IMR-90 (cell line): Measurements from ENCODE around the gene ARHGAP31. TPM values are rescaled to one million over a fixed set of nuclear protein-coding genes. Genes with fewer than 3 reads are reported as not detected.

Source experiments
- ATAC-seq: fragments of 200-7000 bp; cut with Tn5 transposase; 2 replicates; pipeline ENCODE4 v1.9.1; 2020; ENCODE audit warnings: low read depth, mild to moderate bottlenecking, moderate library complexity
- BruUV-seq: library from RNA; stranded (reverse); fragments of 400-500 nt; replicated peaks from 2 replicates; lab custom pipeline; 2021; lab: Mats Ljungman, UMichigan
- CTCF ChIA-PET: fragments of 300-600 bp; formaldehyde crosslinking; extraction: SDS; loops from one replicate; lab custom pipeline; 2021; ENCODE audit warnings: antibody characterized with exemption; lab: Yijun Ruan, JAX
- POLR2A ChIA-PET: fragments of 300-600 bp; sonication (Branson Sonifier 250); formaldehyde crosslinking; loops from one replicate; lab custom pipeline; 2022; ENCODE audit warnings: antibody characterized with exemption; ENCODE audit not compliant: unreplicated experiment; lab: Charles Lee
- DNase-seq: peaks from one replicate; pipeline ENCODE4 v3.0.0; 2013
- H2AFZ ChIP-seq: replicated peaks from 2 replicates; pipeline ENCODE3; 2013; ENCODE audit warnings: low read length, mild to moderate bottlenecking; ENCODE audit not compliant: poor library complexity
- H2AK5ac ChIP-seq: 2 replicates; pipeline ENCODE4 v1.6.1; 2013; ENCODE audit warnings: low read depth, low read length, inconsistent platforms
- H2AK9ac ChIP-seq: replicated peaks from 2 replicates; pipeline ENCODE3; 2013; ENCODE audit warnings: mild to moderate bottlenecking, low read depth, low read length, moderate library complexity; ENCODE audit not compliant: poor library complexity
- H2BK120ac ChIP-seq: 2 replicates; pipeline ENCODE4 v1.6.1; 2013; ENCODE audit warnings: low read depth, low read length, inconsistent platforms
- H2BK15ac ChIP-seq: 3 replicates; pipeline ENCODE4 v1.6.1; 2013; ENCODE audit warnings: low read depth, low read length, inconsistent platforms
- H2BK20ac ChIP-seq: 2 replicates; pipeline ENCODE4 v1.6.1; 2013; ENCODE audit warnings: low read depth, mild to moderate bottlenecking, inconsistent platforms, low read length, moderate library complexity
- H2BK5ac ChIP-seq: 2 replicates; pipeline ENCODE4 v1.6.1; 2013; ENCODE audit warnings: mild to moderate bottlenecking, low read depth, low read length, inconsistent platforms; ENCODE audit not compliant: poor library complexity, severe bottlenecking
- H3K14ac ChIP-seq: replicated peaks from 2 replicates; pipeline ENCODE4 v1.6.1; 2013; ENCODE audit warnings: low read depth, low read length, inconsistent platforms
- H3K18ac ChIP-seq: 2 replicates; pipeline ENCODE4 v1.6.1; 2013; ENCODE audit warnings: low read depth, low read length, control low read depth
- H3K23ac ChIP-seq: 2 replicates; pipeline ENCODE4 v1.6.1; 2013; ENCODE audit warnings: low read depth, low read length, inconsistent platforms
- H3K27ac ChIP-seq: 2 replicates; pipeline ENCODE4 v1.5.1; 2013; ENCODE audit warnings: mild to moderate bottlenecking, control low read depth, low read length; ENCODE audit not compliant: insufficient read depth
- H3K27me3 ChIP-seq: 2 replicates; pipeline ENCODE4 v1.6.1; 2013; ENCODE audit warnings: low read length; ENCODE audit not compliant: control insufficient read depth, insufficient read depth
- H3K36me3 ChIP-seq: 2 replicates; pipeline ENCODE4 v1.6.1; 2013; ENCODE audit warnings: low read length, mixed read lengths; ENCODE audit not compliant: control insufficient read depth, insufficient read depth
- H3K4ac ChIP-seq: 2 replicates; pipeline ENCODE4 v1.6.1; 2013; ENCODE audit warnings: low read depth, low read length, inconsistent platforms
- H3K4me1 ChIP-seq: 2 replicates; pipeline ENCODE4 v1.6.1; 2013; ENCODE audit warnings: low read length, mixed read lengths; ENCODE audit not compliant: control insufficient read depth, insufficient read depth
- H3K4me2 ChIP-seq: 2 replicates; pipeline ENCODE4 v1.6.1; 2013; ENCODE audit warnings: low read depth, mild to moderate bottlenecking, control low read depth, low read length, moderate library complexity
- H3K4me3 ChIP-seq: 2 replicates; pipeline ENCODE4 v1.5.1; 2013; ENCODE audit warnings: low read depth, mild to moderate bottlenecking, control low read depth, low read length, moderate library complexity; ENCODE audit not compliant: insufficient read depth
- H3K56ac ChIP-seq: 2 replicates; pipeline ENCODE4 v1.6.1; 2013; ENCODE audit warnings: low read length, inconsistent platforms; ENCODE audit not compliant: insufficient read depth; ENCODE audit errors: extremely low read depth
- H3K79me1 ChIP-seq, 2 experiments: 2 replicates each; pipeline ENCODE4 v1.6.1; 2013; ENCODE audit warnings: low read length in 2 of 2, inconsistent platforms in 1 of 2, low read depth in 1 of 2
- H3K9ac ChIP-seq: 2 replicates; pipeline ENCODE4 v1.6.1; 2013; ENCODE audit warnings: low read depth, low read length, control low read depth
- H3K9me1 ChIP-seq: 2 replicates; pipeline ENCODE4 v1.6.1; 2013; ENCODE audit warnings: low read length, inconsistent platforms; ENCODE audit not compliant: insufficient read depth
- H3K9me3 ChIP-seq: 2 replicates; pipeline ENCODE4 v1.6.1; 2013; ENCODE audit warnings: low read length; ENCODE audit not compliant: control insufficient read depth, insufficient read depth
- H4K20me1 ChIP-seq: 2 replicates; pipeline ENCODE4 v1.6.1; 2013; ENCODE audit warnings: low read length, inconsistent platforms; ENCODE audit not compliant: insufficient read depth
- H4K5ac ChIP-seq: 2 replicates; pipeline ENCODE4 v1.6.1; 2013; ENCODE audit warnings: mild to moderate bottlenecking, low read depth, low read length, control low read depth
- H4K8ac ChIP-seq, 2 experiments: 2 replicates each; pipeline ENCODE4 v1.6.1; 2013; ENCODE audit warnings: low read depth in 2 of 2, low read length in 2 of 2, control low read depth in 1 of 2, inconsistent platforms in 1 of 2
- H4K91ac ChIP-seq: 2 replicates; pipeline ENCODE4 v1.6.1; 2013; ENCODE audit warnings: low read depth, low read length, inconsistent platforms; ENCODE audit not compliant: insufficient read depth
- FOS ChIP-seq: fragments of 150-350 bp; IDR thresholded peaks from 2 replicates; pipeline ENCODE4 v1.6.1; 2016; ENCODE audit warnings: low read depth, low read length
- MAFK ChIP-seq: IDR thresholded peaks from 2 replicates; pipeline ENCODE4 v1.6.1; 2012; ENCODE audit warnings: low read depth, low read length, improper control_type of control experiment
- NFE2L2 ChIP-seq: fragments of 150-350 bp; IDR thresholded peaks from 2 replicates; pipeline ENCODE4 v1.6.1; 2016; ENCODE audit warnings: low read depth, mild to moderate bottlenecking, low read length
- POLR2A ChIP-seq: IDR thresholded peaks from 2 replicates; pipeline ENCODE4 v1.6.1; 2012; ENCODE audit warnings: mild to moderate bottlenecking, low read depth, low read length
- RCOR1 ChIP-seq: IDR thresholded peaks from 2 replicates; pipeline ENCODE4 v1.6.1; 2012; ENCODE audit warnings: mild to moderate bottlenecking, low read length, improper control_type of control experiment; ENCODE audit not compliant: insufficient replicate concordance
- RFX5 ChIP-seq: IDR thresholded peaks from 2 replicates; pipeline ENCODE4 v1.8.0; 2012; ENCODE audit warnings: low read depth, mild to moderate bottlenecking, low read length, moderate library complexity
- SMC3 ChIP-seq: fragments of 150-350 bp; IDR thresholded peaks from 2 replicates; pipeline ENCODE4 v1.6.1; 2016; ENCODE audit warnings: low read depth, mild to moderate bottlenecking, antibody characterized with exemption, low read length, moderate library complexity
- WGBS, 2 experiments: methylation state at CpG; one replicate each; pipeline versions ENCODE4 v1.1.5 to v1.1.7; 2013; ENCODE audit warnings: missing lambda C conversion rate in 2 of 2; ENCODE audit not compliant: insufficient read length in 1 of 2; ENCODE audit errors: extremely low coverage in 2 of 2; 5-methylcytosine and 5-hydroxymethylcytosine counted together
- dilution Hi-C: fragments of 300-500 bp; cut with HindIII; formaldehyde crosslinking; loops from one replicate; pipeline ENCODE4 v1.14.3; 2018; ENCODE audit warnings: low sequenced_read_pairs; ENCODE audit not compliant: unreplicated experiment
- in situ Hi-C: fragments of 300-500 bp; cut with MboI; formaldehyde crosslinking; loops from 3 replicates; pipeline ENCODE4 v1.14.3; 2019; ENCODE audit warnings: low sequenced_read_pairs, inconsistent platforms, mixed read lengths
- intact Hi-C: fragments of 100-400 bp; cut with micrococcal nuclease; formaldehyde crosslinking; loops from 2 replicates; pipeline ENCODE4 v1.10.0; 2022
- polyA plus RNA-seq, 3 experiments: library from polyadenylated mRNA; depleted of rRNA; stranded (reverse); fragments of >200 nt; gene quantifications; 2 replicates each; pipeline ENCODE4 v1.2.3, GENCODE V29; 2012; ENCODE audit warnings: low replicate concordance in 1 of 3
- total RNA-seq: library from RNA; depleted of rRNA; stranded (reverse); fragments of >200 nt; gene quantifications from 2 replicates; pipeline ENCODE4 v1.2.3, GENCODE V29; 2012

ARHGAP31 gene
- total and polyA plus RNA-seq, 2 of the 4 experiments (the other 2 are of a cell fraction), result 6.6 to 7.7 TPM

DNA sequence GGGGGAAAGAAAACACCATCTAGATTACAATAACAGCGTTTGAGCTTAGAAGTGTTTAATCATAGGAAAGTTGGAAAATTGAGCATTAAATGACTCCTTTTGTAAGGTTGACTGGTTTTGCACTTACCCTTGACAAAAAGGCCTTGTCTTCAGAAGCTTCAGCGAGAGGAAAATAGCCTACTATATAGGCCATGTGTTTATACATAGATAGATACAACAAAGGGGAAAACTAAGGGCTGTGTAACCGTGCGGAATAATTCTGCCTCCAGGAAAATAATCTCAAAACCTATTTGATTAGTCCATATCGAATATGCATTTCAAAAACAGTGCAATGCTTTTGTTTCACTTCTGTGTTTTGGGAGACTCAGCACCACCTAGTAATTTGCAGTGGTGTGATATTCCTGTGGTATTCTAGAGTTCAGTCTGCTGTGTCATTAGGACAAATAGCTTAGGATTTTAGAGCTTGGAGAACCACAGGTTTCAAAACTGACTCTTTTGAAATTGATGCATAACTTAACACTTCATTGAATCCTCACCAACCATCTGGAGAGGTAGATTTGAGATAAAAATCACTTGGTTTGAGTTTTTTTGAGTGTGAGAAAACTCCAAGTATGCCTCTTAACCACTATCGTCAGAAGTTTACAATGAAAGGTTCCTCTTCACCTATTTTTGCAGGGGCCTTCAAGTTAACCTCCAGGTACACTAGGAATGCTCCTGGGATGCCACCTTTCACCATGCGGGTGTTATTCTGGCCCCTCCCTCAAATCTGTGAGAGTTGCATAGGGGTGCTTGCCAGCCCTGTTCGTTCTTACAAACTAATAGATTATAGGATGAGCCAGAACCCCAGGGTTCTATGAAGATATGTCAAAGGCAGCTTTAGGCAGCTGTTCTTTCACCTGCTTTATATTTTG, 1.9 kb downstream of the ARHGAP31 start:
- H4K20me1 ChIP-seq, result no peaks in the 10 kb centered on the region
- H2BK120ac ChIP-seq, result no peak overlapping the region
- no CpG with 5 or more reads among the region's 8 CpGs for WGBS, 2 experiments
- H3K4me1 ChIP-seq, result peaks cover 6% of the 10 kb centered on the region
- H2BK5ac ChIP-seq, result peak overlapping the region; percentile 7
- H3K9ac ChIP-seq, result peak overlapping the region; percentile 45; the same call in 1 of the 2 replicates
- H3K9me3 ChIP-seq, result no peaks in the 10 kb centered on the region
- TF ChIP-seq MAFK (no peak), POLR2A (no peak), SMC3 (no peak), NFE2L2 (no peak), RCOR1 (no peak), FOS (no peak), RFX5 (no peak)
- H3K79me1 ChIP-seq, result peaks cover 14 to 54% of the 10 kb centered on the region in 2 experiments
- peak overlapping the region; percentile 94 for H3K4me3 ChIP-seq
- CTCF ChIA-PET, result interaction anchor here (1.0 kb wide), 2 partner anchors 23 to 57 kb away, joined by 3 read pairs; no protein-coding TSS in a partner anchor
- H4K8ac ChIP-seq, result peak overlapping the region in 1 of 2 experiments; percentile 24; a peak in 2 of 4 replicates
- H2BK20ac ChIP-seq, result no peak overlapping the region
- POLR2A ChIA-PET, result interaction anchor here (0.5 kb wide), 2 partner anchors 213 to 1548 kb away, joined by 3 to 4 read pairs; no protein-coding TSS in a partner anchor
- no peak overlapping the region for H3K27ac ChIP-seq
- DNase-seq (no peak), ATAC-seq (no peak)
- peak overlapping the region; percentile 73 for H3K23ac ChIP-seq
- peak overlapping the region; percentile 20; the same call in 1 of the 2 replicates for H3K18ac ChIP-seq
- H2AK5ac ChIP-seq, result 0 out of 2 replicates have a peak overlapping the region, but pooled peaks have one; percentile 10
- BruUV-seq, result no TSS peak
- no peaks in the 10 kb centered on the region for H3K27me3 ChIP-seq
- no peak overlapping the region for H4K91ac ChIP-seq
- H2AFZ ChIP-seq, result no peak overlapping the region
- intact Hi-C loops, result loop anchor here (2.0 to 10.0 kb wide), 3 partner anchors 51 to 167 kb away; partner anchors contain the start of gene TMEM39A
- H3K4ac ChIP-seq, result peak overlapping the region; percentile 37; the same call in 1 of the 2 replicates
- H3K56ac ChIP-seq, result peak overlapping the region; percentile 57
- dilution Hi-C loops, result no loop called here
- in situ Hi-C loops, result loop anchor here (25.0 kb wide), 1 partner anchor 391 kb away; the partner anchor contains the start of gene COX17
- no peak overlapping the region for H2AK9ac ChIP-seq
- peak overlapping the region; percentile 99 for H3K4me2 ChIP-seq
- peaks cover 5% of the 10 kb centered on the region; the same call in 1 of the 2 replicates for H3K9me1 ChIP-seq
- peaks cover 7% of the 10 kb centered on the region; the same call in 1 of the 2 replicates for H3K36me3 ChIP-seq
- H4K5ac ChIP-seq, result no peak overlapping the region
- peak overlapping the region; percentile 50; the same call in 1 of the 2 replicates for H3K14ac ChIP-seq
- H2BK15ac ChIP-seq, result no peak overlapping the region
